Breast epithelium (tissue), 3 donors: ENCODE measurements around the gene KIAA2012.

Experiments used
- POLR2A ChIP-seq: fragments of 450-650 bp; IDR thresholded peaks from one replicate; pipeline ENCODE4 v1.6.1; 2016; ENCODE audit warnings: antibody characterized with exemption, mild to moderate bottlenecking, moderate library complexity
- POLR2AphosphoS5 ChIP-seq, 3 donors: sonication (generic); formaldehyde crosslinking; IDR thresholded peaks; one replicate each; pipeline ENCODE4 v1.6.1; 2017; ENCODE audit warnings: antibody characterized with exemption in 3 of 3
- TF ChIP-seq, protein P1 (sequence below), 3 donors: fragments of 450-650 bp; IDR thresholded peaks; one replicate each; pipeline ENCODE4 v1.5.1; 2016 to 2017; ENCODE audit warnings: antibody characterized with exemption in 3 of 3, mild to moderate bottlenecking in 3 of 3, moderate library complexity in 3 of 3

DNA sequence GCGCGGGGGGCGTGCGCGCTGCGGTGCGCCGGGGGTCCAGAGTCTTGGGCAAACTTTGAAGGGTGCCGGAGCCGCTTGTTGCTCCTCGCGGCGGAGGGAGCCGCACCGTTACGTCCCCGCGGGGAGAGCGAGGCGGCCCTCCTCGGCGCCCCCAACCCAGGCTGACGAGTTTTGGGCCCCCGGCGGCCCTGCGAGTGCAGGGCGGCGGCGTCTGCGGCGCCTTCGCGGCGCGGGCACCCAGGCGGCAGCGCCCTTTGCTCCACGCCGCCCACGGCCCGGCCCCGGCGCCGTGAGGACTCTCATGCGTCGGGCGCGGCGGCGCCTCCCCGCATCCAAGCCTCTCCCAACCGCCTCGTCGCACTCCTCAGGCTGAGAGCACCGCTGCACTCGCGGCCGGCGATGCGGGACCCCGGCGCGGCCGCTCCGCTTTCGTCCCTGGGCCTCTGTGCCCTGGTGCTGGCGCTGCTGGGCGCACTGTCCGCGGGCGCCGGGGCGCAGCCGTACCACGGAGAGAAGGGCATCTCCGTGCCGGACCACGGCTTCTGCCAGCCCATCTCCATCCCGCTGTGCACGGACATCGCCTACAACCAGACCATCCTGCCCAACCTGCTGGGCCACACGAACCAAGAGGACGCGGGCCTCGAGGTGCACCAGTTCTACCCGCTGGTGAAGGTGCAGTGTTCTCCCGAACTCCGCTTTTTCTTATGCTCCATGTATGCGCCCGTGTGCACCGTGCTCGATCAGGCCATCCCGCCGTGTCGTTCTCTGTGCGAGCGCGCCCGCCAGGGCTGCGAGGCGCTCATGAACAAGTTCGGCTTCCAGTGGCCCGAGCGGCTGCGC lies 38.6 kb upstream of the KIAA2012 start:
- TF ChIP-seq, protein P1, sequence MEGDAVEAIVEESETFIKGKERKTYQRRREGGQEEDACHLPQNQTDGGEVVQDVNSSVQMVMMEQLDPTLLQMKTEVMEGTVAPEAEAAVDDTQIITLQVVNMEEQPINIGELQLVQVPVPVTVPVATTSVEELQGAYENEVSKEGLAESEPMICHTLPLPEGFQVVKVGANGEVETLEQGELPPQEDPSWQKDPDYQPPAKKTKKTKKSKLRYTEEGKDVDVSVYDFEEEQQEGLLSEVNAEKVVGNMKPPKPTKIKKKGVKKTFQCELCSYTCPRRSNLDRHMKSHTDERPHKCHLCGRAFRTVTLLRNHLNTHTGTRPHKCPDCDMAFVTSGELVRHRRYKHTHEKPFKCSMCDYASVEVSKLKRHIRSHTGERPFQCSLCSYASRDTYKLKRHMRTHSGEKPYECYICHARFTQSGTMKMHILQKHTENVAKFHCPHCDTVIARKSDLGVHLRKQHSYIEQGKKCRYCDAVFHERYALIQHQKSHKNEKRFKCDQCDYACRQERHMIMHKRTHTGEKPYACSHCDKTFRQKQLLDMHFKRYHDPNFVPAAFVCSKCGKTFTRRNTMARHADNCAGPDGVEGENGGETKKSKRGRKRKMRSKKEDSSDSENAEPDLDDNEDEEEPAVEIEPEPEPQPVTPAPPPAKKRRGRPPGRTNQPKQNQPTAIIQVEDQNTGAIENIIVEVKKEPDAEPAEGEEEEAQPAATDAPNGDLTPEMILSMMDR (IDR thresholded peaks at IDR 0.05), result no peak
- TF ChIP-seq POLR2AphosphoS5 (IDR thresholded peaks at IDR 0.05) (no peak), POLR2A (no peak)
